ENCODE results near the gene ZNF709.
"Not testable (repeated sequence)": the region's sequence is repeated elsewhere in the genome, so short reads cannot be mapped to it uniquely, and the experiment has no call there.

ZNF709 gene

GRCh38 chr19:12453495-12453894 lies 31.1 kb downstream of the ZNF709 start:
- DNase-seq = no peak

DNA sequence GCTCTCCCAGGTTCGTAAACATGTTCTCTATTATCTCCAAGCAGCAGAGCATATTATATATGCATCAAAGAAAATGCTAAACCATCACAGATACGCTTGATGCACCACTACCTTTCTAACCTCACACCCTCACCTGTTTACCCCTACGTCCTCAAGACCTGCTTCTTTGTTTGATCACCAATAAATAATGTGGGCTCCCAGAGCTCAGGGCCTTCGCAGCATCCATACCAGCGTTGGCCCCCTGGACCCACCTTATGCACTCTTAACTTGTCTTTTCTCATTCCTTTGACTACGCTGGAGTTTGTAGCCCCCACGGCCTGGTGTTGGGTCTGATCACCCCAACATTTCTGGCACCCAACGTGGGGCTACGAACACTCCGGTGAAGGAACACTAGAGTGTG lies 33.8 kb downstream of the ZNF709 start:
- no peak for DNase-seq

DNA sequence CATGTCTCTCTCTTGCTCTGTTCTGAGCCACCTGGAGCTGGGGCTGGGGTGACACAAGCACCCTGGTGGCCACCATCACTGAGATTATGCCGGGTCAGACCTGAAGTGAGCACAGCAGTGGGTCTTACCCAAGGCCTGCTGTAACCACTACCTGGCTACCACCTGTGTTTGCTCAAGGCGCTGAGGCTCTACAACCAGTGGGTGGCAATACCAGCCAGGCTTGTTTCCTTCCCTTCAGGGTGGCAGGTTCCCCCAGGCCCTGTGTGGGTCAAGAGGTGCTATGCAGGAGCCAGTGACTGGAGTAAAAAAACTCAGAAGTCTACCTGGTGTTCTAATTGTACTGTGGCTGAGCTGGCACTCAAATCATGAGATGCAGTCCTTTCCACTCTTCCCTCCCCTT lies 35.8 kb downstream of the ZNF709 start:
- DNase-seq = no peak

DNA sequence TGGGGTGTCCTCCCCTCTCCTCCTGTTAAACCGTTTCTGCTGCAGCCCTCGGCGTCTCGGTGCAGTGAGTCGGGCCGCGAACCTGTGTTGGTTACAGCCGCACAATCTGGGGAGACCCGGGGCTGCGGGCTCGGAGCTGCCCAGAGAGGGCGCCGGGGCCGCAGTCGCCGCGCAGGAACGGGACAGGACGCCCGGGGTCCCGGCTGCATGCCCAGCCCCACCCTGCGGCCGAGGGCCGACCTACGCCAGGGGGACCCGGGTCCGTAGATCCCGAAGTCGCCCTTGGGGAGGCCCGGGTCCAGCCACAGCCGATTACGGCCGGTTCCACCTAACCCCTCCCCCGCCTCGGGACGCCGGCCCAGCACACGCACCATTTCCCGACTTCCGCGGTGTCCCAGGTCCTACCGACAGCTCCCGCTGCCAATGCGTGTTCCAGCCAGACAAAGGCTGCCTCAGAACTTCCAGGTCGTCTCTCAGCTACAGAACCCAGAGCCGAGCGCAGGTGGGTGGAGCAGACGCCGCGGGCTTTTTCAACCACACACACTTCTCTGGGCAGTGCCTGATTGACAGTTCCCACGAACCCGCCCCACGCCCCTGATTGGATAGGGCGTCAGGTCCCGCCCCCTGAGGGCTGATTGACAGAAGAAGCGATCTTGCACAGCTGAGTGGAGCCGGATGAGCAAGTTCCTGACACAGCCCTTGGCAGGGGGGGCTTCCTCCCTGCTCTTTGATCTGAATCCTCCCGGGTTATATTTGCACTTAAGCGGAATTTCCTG lies 43.9 kb downstream of the ZNF709 start, which contains the start of gene ZNF443:
TSS of gene ZNF443 (minus strand) at position 481 of the 776 bp plus-strand sequence. CDS start at position 374, 107 bp downstream.
- peak; percentile 65 to 99 (median 95) for DNase-seq

GRCh38 chr19:12439686-12440540 lies 44.7 kb downstream of the ZNF709 start:
- peak in 6 of 51 donors; percentile 1 to 16 (median 6) for DNase-seq

DNA sequence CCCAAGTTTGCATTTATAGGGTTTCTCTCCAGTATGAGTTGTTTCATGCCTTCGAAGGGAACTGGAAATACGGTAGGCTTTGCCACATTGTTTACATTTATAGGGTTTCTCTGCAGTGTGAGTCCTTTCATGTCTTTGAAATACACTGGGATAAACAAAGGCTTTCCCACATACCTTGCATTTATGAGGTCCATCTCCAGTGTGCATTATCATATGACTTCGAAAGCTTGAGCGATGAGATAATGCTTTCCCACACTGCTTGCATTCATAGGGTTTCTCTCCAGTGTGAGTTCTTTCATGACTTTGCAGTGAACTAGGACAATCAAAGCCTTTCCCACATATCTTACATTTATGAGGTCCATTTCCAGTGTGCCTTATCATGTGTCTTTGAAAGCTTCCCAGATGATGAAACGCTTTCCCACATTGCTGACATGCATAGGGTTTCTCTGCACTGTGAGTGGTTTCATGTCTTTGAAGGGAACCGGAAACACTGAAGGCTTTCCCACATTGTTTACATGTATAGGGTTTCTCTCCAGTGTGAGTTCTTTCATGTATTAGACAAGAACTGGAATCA lies 53.8 kb downstream of the ZNF709 start:
- DNase-seq = not testable (repeated sequence)

- no peak for DNase-seq
These were observed 58.7 kb downstream of the ZNF709 start for GRCh38 chr19:12425888-12426274.

DNA sequence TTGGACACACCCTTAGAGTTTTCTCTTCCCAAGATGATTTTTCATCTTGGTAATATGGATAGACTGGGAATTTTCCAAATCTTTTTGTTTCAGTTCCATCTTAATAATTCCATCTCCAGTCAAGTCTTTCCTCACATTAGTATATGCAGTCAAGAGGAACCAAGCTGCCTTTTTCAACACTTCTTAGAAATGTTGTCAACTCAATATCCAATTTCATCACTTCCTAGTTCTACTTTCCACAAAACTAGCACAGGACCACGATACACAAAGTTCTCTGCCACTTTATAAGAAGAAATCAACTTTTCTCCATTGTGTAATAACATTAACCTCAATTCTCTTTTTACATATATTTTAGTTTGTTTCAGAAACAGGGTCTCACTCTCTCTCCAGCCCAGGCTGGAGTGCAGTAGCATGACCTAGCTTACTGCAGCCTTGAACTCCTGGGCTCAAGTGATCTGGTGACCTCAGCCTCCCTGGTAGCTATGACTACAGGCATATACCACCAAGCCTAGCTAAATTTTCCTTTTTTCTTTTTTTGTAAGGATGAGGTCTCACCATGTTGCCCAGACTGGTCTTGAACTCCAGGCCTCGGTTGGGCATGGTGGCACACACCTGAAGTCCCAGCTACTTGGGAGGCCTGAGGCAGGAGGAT lies 59.3 kb downstream of the ZNF709 start:
- DNase-seq = no peak

DNA sequence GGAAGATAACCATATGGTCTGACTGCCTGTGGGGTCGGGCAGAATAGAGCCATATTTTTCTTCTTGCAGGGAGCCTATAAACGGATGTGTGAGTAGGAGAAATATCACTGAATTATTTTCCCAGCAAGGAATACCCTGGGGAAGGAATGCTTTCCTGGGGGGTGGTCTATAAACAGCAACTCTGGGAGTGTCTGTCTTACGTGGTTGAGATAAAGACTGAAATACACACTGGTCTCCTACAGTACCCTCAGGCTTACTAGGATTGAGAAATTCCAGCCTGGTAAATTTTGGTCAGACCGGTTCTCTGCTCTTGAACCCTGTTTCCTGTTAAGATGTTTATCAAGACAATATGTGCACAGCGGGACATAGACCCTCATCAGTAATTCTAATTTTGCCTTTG lies 67.3 kb downstream of the ZNF709 start:
- DNase-seq = not testable (repeated sequence)

GRCh38 chr19:12411893-12412292 lies 72.7 kb downstream of the ZNF709 start:
- no peak for DNase-seq
